AG08395 (cell line): ENCODE results near the gene NAALADL2.
A peak's percentile ranks its signal among the peaks of the same experiment; 100 is the strongest.

Source experiments
- DNase-seq: peaks from one replicate; pipeline ENCODE4 v3.0.0; 2012; ENCODE audit warnings: mixed read lengths, low spot score

NAALADL2 gene

DNA sequence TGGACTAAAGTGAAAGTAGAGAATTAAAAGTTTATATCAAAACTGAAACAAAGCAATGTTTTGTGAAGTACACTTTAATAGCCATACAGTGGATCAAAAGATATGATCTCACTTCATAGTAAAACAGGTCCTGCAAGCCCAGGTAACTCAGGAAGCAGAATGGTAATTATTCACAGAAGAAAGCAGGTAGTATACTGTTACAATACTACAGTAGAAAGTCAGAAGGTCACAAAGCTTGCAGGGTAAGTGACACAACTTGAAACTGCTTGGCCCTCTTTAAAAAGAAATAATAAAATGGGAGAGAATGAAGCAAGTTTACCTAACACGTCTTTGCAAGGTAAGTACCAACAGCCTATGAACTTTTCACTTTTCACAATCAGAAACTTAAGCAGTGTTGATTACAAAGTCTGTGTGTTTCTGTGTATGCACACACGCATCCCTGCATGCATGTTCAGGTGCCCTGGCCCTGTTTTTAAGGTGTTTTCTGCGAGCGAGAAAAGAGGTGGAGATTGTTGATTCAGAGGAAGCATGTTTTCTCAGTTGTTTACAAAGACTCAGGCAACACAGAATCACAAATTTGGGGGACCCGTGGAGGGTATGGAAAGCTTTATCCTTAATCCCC, at the start of gene NAALADL2:
TSS of gene NAALADL2 (plus strand) at position 221 of the 622 bp plus-strand sequence.
- DNase-seq: no peak

DNA sequence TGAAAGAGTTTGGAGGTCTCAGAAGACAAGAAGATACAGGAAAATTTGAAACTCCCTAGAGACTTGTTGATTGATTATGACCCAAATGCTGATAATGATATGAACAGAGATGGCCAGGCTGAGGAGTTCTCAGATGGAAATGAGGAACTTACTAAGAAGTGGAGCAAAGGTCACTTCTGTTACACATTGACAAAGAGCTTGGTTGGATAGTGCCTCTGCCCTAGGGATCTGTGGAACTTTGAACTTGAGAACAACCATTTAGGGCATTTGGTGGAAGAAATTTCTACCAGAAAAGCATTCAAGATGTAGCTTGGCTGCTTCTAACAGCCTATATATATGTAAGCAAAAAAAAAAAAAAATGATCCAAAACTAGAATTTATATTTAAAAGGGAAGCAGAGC, 48.9 kb upstream of the NAALADL2 start:
- no peak for DNase-seq

DNA sequence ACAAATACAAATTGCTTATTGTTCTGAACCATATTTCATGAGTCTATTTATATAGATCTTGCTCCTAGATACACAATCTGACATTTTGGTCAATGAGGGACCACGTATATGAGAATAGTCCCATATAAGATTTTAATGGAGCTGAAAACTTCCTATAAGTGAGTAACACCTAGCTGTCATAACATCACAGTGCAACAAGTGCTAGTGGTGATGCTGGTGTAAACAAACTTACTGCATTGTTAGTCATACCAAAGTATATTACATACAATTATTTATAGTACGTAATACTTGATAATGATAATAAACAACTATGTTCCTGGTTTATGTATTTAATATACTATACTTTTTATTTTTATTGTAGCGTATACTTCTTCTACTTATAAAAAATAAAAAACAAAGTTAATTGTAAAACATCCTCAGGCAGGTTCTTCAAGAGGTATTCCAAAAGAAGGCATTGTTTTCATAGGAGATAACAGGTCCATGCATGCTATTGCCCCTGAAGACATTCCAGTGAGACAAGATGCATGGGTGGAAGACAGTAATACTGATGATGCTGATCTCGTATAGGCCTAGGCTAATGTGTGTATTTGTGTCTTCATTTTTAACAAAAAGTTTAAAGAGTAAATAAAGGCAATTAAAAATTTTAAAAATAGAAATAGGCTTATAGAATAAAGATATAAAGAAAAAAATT, 46.8 kb upstream of the NAALADL2 start:
- no peak for DNase-seq

DNA sequence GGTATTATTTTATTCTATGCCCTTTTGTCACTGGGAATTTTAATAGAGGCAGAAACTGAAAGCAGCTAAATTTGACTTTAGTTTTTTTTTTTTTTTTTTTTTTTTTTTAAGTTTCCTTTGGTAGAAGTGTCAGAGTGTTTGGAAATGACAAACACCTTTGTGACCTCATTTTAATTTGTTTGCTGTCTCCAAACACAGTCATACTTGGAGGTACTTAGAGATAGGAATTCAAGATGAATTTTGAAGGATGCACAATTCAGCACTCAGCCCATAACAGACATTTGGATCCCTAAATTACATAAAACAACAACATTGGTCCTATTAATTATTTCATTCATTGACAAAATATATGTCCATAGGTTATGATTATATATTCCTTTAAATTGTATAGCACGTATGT, 43.4 kb upstream of the NAALADL2 start:
- no peak for DNase-seq

DNA sequence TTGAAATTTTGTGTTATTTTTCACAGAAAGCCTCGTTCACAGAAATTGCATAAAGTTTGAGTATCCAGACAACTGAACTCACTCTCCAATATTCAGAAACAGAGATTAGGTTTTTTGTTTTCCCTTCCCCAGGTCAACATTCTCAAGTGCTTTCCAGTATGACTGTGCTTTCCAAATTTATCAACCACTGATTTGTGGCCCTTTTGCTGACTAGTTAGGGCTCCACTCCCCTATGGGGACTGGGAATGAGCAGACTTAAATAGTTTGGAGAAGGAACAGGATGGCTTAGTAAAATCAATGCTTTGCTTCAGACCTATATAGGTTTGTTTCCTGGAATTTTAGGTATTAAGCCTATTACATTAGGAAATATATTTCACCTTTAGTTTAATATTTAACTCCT, 38.2 kb upstream of the NAALADL2 start:
- no peak for DNase-seq

DNA sequence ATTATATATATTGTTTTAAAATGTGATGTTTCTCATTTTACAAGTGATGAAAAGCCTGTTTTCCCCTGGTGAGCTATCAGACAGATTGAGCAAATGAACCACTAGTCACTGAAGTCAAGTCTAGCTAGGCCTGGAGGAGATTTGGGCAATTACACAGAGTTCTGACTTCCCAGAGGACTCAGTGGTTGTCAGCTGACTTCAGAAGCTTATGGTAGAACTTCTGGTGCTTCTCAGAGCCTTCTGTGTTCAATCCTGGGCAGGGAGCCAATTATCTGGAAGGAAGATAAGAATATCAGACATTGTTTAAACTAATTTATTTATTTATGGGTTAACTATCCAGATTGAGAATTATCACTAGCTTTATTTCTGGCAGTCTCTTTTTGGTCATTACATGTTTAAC, 37.7 kb upstream of the NAALADL2 start:
- no peak for DNase-seq

DNA sequence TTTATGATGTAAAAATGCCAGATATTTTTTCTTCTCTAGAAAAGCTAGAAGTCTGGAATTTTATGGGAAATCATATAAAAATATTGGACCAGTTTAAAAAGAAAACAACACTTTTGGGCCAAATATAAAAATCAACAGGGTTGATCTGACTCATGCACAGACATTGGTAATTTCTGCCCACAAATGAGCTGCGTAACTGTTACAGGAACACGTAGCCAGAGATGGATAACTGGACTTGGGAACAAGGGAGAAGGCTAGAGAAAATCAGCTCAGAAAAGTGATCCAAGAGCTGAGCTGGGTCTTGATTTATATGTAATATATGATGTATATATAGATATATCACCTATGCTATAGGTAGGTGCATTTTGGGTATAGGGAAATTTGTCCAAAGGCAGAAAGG, 36.8 kb upstream of the NAALADL2 start:
- DNase-seq: no peak

DNA sequence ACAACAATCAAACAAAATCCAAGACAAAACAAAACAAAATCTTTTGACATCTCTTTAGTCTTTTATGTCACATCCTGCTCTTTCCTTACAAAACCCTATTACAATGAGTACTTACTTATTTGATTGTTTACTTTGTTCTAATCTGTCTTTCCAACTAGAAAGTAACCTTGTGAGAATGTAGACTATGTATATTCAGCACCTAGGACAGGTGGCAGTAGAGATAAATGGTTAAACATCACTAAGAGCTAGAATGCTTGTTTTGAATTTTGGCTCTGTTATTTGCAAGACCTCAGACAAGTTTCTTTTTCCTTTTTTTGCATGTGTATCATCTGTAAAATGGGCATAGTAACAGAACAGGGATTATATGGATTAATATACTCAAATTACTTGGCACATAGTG, 33.1 kb upstream of the NAALADL2 start:
- no peak for DNase-seq

DNA sequence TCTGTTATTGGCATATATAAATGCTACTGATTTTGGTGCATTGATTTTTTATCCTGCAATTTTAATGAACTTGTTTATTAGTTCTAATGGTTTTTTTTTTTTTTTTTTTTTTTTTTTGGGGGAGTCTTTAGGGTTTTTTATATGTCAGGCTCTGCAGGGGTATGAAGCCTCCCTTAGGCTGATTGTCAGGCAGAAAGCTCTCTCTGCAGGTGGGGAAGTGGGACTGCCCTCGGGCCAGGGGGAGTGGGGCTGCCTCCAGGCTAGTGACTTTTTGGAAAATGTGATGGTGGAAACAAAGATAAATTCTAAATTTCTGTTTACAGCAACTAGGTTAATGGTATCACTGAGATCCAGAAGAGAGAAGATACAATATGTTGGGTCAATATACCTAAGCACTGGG, 14.4 kb upstream of the NAALADL2 start:
- no peak for DNase-seq

DNA sequence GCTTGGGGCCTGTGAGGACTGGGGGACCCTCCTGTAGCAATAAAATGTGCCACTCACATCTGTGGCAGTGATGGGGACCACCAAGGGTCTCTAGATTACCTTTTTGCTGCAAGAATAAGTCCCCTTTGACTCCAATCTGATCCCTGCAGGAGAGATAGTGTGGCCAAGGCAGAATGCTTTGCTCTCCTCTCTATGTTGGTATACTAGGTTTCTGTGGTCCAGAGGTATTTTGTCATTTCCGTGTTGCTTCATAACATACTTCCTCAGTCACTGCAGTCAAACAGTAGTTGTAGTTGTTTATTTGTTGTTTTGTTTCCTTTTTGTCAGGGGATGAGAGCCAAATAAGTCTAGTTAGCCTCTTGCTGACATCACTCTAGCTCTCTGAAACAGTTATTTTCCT, 13.1 kb upstream of the NAALADL2 start:
- DNase-seq: no peak

DNA sequence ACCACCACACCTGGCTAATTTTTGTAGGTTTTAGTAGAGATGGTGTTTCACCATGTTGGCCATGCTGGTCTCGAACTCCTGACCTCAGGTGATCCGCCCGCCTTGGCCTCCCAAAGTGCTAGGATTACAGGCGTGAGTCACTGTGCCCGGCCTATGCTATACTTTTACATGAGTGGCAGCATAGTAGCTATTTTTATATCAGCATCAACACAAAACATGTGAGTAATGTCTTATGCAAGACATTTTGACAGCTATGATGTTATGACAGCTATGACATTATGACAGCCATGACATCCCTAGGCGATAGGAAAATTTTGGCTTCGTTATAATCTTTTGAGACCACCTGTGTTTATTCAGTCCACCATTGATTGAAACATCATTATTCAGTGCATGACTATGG, 4.1 kb upstream of the NAALADL2 start:
- DNase-seq: no peak

DNA sequence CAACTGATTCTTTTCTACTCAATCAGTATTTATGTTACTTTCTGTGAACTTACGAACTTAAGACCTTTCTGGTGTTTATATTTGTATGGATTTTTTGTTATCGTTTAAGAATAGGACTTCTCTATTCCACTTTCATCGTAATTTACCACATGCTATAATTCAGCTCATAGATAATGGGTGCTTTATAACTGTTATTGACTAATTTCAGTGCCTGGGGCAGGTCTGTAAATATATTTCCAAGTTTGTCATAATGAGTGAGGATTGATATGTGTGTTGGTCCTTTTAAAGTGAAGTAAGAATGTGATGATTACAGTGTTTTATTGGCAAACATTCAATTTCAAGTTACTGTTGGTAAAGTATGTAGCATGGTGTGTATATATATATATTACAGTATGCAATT, 1.8 kb upstream of the NAALADL2 start:
- no peak for DNase-seq

DNA sequence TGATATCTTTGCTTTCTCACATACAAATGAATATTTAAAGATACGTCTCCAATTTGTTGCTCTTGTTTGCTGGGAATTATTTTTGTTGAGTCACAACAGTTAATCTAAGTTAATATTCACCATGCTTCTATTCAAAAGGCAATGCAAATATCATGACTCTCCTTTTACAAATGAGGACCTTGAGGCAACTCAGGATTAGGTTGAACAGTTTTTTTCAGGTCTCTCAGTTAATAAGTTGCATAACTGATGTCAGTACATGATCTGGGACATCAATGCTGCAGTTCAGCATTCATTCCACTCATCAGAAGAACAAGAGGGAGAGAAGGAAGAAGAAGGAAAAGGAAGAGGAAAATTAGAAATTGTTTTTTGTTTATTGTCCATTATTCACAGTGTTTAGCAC, 781 bp upstream of the NAALADL2 start:
- DNase-seq: no peak

DNA sequence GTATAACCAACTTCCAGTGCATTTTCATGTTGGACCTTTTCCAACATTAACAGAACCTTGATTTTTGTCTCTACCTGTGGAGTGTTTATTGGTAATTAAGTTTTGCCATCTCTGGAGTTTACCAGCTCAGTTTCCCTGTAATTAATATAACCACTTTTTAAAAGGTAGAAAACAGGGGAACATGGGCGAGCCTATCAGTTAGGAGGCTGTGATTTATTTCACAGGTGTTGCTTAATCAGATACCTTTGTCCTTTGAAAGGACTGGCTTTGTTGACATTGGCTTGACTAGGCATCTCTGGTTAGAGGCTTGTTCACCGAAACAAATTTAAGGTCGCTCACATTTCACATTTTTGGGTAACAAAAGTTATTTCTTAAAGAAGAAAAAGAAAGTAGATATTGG, 622 bp downstream of the NAALADL2 start:
- no peak for DNase-seq

DNA sequence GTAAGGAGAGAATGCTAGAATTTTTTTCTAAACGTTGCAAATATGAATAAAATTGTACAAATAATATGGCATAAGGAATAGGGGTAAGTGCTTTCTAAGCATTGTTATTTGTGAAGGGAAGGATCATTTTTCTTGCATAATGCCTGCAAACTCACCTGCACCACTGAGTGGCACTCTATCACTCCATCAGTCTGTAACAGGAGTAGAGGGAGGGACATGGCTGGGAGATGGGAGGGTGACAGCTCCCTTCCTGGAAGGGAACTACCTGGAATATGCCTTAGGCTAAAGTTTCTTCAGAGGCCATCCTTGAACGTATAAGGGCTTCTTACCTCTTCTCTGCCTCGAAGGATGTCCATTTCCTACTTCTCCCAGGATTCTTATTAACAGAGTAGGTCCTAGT, 3.0 kb downstream of the NAALADL2 start:
- DNase-seq: no peak

DNA sequence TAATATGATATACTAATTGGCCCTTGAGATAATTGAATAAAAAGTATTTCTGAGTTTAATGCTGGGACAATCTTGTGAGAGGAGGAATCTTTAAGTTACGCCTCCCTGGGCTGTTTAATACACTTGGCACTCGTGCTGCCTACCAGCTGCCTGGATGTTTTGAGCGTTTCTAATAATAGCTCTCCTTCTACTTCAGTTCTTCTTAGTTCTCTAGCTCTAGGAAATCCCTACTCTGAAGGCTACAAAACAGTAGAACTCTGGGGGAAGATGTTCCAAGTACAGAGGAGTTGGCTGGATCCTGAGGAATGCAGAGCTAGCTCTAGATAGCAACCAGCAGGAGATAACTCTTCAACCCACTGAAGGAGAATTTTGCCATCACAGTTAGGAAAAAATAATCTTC, 3.5 kb downstream of the NAALADL2 start:
- peak; percentile 3 for DNase-seq

DNA sequence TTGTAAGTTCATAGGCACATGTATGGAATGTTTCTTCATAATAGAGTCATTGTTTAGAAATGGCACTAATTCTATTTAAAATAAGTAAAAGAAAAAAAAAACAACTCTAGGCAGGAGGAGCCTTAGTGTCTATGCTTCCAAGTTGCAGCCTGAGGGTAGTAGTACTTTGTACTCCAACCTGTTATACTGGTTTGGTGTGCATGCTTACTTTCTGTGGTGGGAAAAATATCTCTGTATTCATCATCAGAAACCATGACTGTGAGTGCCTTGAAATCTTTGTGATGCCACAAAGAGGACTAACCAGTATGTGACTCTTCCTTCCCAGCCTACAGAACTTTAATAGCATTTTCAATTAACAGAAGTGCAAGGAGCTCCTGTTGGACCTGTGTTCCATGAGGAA, 4.4 kb downstream of the NAALADL2 start:
- no peak for DNase-seq

DNA sequence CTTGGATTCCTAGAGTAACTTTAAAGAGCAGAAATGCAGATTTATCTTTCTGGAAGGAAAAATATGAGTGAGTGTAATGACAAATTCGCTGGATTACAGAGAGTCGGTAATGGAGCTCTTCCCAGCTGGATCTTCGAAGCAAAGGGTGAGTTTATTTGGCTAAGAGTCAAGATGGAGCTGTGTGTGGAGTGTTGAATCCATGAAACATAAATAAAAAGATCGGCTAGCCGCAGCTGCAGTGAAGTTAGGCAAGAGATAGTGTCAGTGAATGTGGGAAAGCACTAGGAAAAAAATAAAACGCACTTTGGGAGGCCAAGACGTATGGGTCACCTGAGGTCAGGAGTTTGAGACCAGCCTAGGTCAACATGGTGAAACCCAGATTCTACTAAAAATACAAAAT, 10.3 kb downstream of the NAALADL2 start:
- DNase-seq: no peak

DNA sequence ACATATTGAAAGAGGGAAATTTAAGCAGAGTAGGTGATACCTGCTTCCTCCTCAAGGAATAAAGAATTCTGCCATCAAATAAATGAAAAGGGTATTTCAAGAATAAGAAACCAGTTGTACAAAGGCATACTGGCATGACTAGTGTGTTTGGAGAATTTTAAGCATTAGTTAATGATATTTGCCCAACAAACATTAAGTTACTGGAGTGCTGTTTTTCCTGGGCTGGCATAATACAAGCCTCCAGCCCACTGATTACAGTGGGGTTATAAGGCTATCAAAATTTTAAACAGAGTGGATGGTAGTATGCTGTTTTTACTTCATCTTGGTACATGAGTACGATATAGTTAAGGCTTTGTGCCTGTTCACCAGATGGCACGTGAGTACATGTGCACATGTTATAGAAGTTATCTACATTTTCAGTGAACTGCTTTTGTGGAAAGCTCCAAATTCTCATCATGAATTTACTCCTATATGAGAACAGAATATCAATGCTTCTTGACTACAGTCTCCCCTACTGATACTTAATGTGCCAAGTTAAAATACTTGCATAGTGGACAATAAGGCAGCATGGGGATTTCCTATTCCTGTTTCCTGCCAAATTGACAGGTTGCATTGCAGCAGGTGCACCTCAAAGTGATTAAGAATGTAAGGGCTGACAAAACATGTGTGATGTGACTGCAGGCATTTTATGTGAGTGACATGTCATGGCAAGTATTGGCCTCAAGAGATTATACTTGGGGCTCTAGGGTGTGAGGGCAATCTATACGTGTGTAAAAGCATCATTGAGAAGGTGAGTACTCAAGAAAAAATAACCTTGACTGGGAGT, 14.9 kb downstream of the NAALADL2 start:
- no peak for DNase-seq

DNA sequence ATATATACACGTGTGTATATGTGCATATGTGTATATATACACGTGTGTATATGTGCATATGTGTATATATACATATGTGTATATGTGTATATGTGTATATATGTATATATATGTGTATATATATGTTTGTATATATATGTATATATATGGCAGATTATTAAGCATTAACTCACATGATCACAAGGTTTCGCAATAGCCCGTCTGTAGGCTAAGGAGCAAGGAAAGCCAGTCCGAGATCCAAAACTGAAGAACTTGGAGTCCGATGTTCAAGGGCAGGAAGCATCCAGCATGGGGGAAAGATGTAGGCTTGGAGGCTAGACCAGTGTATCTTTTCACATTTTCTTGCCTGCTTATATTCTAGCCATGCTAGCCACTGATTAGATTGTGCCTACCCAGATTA, 23.7 kb downstream of the NAALADL2 start:
- DNase-seq: no peak

DNA sequence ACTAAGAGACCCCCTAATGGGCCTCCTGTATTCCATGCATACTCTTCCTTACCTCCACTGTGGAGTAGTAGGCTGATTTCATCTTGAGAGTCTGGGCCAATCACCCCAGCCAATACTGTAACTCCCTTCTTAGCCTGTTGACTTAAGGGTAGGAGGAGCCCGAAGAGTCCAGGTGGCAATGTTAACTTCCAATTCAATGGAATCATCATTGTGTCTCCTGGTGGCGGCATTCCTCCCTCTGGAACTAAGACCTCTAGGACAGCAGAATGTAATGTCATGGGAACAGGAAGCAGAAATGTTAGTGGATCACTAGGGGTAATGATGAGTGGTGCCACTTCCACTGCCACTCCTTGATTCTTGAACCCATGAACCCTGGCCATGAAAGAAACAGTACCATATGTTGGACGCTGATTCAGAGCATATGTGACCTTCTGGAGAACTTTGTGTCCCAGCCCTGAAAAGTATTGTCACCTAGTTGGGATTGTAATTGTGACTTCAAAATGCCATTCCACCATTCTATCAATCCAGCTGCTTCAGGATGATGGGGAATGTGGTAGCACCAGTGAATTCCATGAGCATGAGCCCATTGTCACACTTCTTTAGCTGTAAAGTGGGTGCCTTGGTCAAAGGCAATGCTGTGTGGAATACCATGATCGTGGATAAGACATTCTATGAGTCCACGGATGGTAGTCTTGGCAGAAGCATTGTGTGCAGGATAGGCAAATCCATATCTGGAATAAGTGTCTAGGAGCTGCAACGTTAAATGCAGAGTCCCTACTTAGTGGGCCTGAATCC, 24.9 kb downstream of the NAALADL2 start:
- DNase-seq: no peak

DNA sequence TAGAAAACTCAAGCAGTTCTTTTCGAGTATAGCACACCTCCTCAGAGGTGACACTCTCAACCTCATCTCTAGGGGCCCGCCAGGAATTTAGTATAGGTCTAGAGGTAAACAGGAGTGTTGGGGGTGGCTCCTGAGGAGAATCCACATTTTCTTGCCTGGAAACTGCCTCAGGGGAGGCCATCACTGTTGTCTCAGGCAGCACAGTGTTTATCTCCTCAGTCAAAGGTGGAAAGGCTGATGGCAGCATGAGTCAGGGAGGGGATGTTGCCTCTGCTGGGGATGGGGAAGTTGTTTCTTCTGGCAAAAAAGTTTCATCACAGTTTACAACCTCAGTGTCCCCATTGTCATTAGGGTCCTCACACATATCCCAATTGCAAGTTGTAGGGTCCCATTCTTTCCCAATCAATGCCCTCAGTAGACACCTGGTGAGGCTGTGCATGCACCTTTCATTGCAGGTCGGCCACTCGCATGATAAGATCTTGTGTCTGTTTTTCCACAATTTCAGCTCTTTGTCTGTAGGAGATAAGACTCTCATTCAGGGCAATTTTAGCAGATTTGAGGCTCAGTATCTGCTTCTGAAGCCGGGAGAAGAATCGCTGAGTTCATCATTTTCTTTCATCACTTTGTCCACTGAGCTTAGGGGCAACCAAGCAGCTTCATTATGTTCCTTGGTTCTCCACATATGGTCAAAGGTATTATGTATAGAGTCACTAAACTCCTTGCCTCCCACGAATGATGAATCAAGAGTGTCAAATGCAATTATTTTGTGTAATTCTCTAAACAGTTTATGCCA, 25.8 kb downstream of the NAALADL2 start:
- no peak for DNase-seq
